HG03159 (cell line): Measurements from ENCODE around the gene TMEM187.

ENCODE experiments used
- ATAC-seq: cut with Tn5 transposase; IDR thresholded peaks from one replicate; pipeline ENCODE4 v1.9.1; 2021; ENCODE audit warnings: mild to moderate bottlenecking, moderate library complexity; ENCODE audit not compliant: unreplicated experiment

TMEM187 gene

GRCh38 chrX:153953892-153954557 is 18.5 kb upstream of the TMEM187 start:
- ATAC-seq = no peak

GRCh38 chrX:153954558-153955227 is 17.9 kb upstream of the TMEM187 start:
- no peak for ATAC-seq

- ATAC-seq = no peak
Measured at GRCh38 chrX:153955228-153955732, 17.3 kb upstream of the TMEM187 start.

- ATAC-seq = no peak
Measured at GRCh38 chrX:153956044-153956907, 16.3 kb upstream of the TMEM187 start.

- no peak for ATAC-seq
Measured at GRCh38 chrX:153957224-153957623, 15.3 kb upstream of the TMEM187 start.

- no peak for ATAC-seq
Measured at GRCh38 chrX:153958605-153959004, 13.9 kb upstream of the TMEM187 start.

- no peak for ATAC-seq
Measured at GRCh38 chrX:153959649-153960048, 12.9 kb upstream of the TMEM187 start.

- no peak for ATAC-seq
Measured at GRCh38 chrX:153960077-153960476, 12.5 kb upstream of the TMEM187 start.

GRCh38 chrX:153960786-153961185 is 11.8 kb upstream of the TMEM187 start:
- ATAC-seq = no peak

GRCh38 chrX:153961292-153961691 is 11.3 kb upstream of the TMEM187 start:
- no peak for ATAC-seq

- no peak for ATAC-seq
Measured at GRCh38 chrX:153963546-153963945, 9.0 kb upstream of the TMEM187 start.

GRCh38 chrX:153964105-153964504 is 8.4 kb upstream of the TMEM187 start:
- ATAC-seq = no peak

- ATAC-seq = no peak
Measured at GRCh38 chrX:153965406-153965805, 7.1 kb upstream of the TMEM187 start.

GRCh38 chrX:153966283-153966688 is 6.3 kb upstream of the TMEM187 start:
- no peak for ATAC-seq

GRCh38 chrX:153966841-153967535 is 5.6 kb upstream of the TMEM187 start:
- ATAC-seq = no peak

- no peak for ATAC-seq
Measured at GRCh38 chrX:153967536-153968224, 4.9 kb upstream of the TMEM187 start.

- no peak for ATAC-seq
Measured at GRCh38 chrX:153968255-153968654, 4.3 kb upstream of the TMEM187 start.

GRCh38 chrX:153968754-153969124 is 3.8 kb upstream of the TMEM187 start:
- ATAC-seq = no peak

GRCh38 chrX:153969125-153969903 is 3.2 kb upstream of the TMEM187 start:
- no peak for ATAC-seq
